C1 segment of cervical spinal cord (tissue), 14 donors: Measurements from ENCODE around the gene NUP42.

Source experiments
- DNase-seq, 14 donors: peaks; one replicate each; lab custom pipeline; 2025; lab: John Stamatoyannopoulos, UW

The NUP42 gene

GRCh38 chr7:23234569-23235296, 52.9 kb downstream of the NUP42 start:
- peak in 1 of 14 donors; percentile 36 for DNase-seq

DNA sequence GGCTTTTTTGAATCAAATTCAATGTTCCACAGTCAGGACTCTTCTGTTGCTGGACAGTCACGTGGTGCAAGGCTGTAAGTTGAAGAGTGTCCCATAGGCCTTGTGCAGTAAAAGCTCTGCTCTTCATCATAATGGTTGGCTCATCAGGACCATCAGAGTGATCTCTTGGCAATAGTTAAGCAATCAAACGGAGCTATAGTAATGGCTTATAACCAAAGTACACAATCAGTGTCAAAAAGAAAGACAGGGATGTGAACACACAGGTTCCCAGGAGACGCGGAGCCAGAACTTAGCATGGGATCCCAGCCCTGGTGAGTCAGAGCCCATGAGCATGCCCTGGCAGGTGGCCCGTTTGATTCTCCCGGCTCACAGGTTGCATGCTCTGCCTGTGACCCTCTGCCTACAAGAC, 54.0 kb downstream of the NUP42 start:
- no peak for DNase-seq

GRCh38 chr7:23237000-23237399, 55.2 kb downstream of the NUP42 start:
- no peak for DNase-seq

DNA sequence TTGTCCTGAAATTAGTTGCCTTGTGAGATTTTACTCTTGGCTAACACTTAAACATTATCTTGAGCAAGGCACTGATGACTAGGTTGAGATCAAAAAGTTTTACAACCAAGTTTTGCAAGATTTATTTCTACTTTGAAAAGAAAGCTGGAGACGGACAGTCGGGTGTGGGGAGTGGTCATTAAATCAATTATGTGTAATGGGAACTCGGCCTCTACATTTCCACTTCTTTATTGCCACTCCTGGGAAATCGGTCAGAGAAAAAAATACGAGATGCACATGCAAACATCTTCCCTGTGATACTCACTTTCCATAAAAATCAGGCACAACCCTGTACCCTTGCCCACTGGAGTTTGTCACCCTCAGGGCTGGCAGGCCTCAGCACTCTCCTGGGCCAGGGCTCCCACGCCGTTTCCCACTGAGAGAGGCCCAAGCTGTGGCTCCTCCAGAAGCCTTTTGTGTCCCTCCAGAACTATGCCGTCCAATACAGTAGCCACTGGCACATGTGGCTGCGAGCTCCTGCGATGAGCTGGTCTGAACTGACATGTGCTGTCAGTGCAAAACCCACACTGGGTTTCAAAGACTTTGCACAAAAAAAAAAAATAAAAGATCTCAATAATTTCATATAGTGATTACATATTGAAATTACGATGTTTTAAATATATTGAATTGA, 57.3 kb downstream of the NUP42 start:
- no peak for DNase-seq

- DNase-seq: no peak
Observed at GRCh38 chr7:23239698-23240097, 57.9 kb downstream of the NUP42 start.

DNA sequence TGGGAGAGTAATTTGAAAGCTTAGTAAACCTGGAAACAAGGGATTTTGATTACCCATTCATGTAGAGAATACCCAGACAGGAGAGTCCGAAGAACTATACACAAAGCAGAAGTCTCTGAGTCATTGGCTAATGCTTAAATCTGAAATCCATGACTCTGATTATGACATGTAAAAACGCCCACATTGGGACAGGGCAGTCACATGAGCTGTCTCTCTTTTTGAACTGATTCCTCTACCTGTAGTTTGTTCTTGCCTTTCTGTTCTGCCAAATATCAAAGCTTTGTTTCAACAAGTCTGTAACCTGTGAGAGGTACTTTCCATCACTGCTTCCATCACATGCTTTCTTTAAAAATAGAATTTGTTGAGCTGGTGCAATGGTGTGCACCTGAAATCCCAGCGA, 60.5 kb downstream of the NUP42 start:
- DNase-seq: no peak

- no peak for DNase-seq
Observed at GRCh38 chr7:23242935-23243334, 61.1 kb downstream of the NUP42 start.

GRCh38 chr7:23246555-23246954, 64.7 kb downstream of the NUP42 start, which contains the start of gene GPNMB:
GPNMB (plus strand) TSS chr7:23246775; CDS start chr7:23246858, 83 bp downstream.
- DNase-seq: no peak

DNA sequence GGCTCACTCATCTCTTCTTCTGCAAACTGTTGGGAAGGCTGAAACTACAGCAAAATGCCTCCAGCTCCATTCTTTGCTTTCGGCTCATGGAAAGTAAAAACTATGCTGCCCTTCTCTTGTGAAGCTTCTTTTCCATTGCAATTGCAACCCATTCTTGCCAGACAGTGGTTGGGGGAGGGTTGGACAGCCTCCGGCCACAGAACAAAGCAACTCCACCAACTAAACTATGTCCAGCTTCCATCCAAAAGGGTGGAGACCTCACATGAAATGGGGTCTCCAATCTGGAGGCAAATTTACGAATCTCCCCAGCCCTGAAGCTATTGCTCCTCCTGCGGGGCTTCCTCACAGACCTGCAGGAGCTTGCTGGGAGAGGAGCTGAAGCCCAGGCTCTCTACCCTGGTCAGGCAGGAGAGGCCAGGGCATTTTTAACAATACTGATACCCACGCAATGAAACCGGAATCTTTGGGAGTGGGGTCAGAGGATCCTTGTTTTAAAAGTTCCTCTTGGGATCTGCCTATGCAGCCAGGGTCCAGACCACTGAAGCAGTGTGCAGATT, 65.3 kb downstream of the NUP42 start:
- no peak for DNase-seq

DNA sequence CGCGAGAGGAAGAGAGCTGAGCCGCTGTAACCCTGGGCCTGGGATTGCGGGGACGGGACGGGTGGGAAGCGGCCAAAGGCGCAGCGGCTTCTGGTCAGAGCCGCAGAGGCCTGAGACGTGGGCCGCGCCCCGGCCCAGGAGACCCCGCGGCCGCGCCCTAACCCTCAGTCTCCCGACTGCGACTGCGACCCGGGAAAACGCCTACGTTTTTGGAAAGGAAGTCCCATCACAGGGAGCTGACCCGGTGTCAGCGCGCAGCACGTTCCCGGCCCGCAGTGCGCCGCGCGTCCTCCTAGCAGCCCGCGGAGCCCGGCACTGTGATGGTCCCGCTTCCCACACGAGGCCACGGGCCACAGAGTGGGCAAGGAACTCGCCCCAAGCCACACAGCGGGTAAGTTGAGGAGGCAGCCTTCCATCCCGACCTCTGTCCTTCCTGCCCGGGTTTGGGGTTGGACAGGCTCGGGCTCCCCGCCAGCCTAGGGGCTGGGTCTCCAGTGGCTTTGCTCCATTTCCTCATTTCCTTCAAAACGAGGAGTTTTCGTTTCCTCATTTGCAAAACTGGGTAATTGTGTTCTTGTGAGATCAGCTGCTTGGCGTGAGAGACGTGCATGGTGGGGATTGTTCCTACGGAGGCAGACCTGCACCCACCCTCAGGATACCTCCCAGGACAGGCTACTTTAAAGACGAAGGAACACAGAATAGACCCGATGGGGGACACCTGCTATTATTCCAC, 65.9 kb downstream of the NUP42 start:
- peak in 6 of 14 donors; percentile 13 to 63 (median 40) for DNase-seq

DNA sequence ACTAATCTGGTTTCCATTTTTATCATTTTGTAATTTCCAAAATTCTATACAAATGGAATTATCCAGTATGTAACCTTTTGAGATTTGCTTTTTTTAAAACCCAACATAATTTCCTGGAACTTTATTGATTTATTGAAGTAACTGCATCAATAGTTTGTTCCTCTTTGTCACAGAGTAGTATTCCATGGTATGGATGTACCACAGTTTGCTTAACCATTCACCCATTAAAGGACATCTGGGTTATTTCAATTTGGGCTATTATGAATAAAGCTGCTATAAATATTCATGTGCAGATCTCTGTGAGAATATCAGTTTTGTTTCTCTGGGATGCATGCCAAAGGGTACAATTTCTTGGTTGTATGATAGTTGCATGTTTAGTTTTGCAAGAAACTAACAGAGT, 67.6 kb downstream of the NUP42 start:
- no peak for DNase-seq
